NCI-H1105 (cell line): ENCODE results near the gene MSX2.

ENCODE experiments used
- DNase-seq: peaks from one replicate; lab custom pipeline; 2025; lab: John Stamatoyannopoulos, UW

Gene MSX2

GRCh38 chr5:174718880-174719610 lies 5.3 kb upstream of the MSX2 start:
- no peak for DNase-seq

DNA sequence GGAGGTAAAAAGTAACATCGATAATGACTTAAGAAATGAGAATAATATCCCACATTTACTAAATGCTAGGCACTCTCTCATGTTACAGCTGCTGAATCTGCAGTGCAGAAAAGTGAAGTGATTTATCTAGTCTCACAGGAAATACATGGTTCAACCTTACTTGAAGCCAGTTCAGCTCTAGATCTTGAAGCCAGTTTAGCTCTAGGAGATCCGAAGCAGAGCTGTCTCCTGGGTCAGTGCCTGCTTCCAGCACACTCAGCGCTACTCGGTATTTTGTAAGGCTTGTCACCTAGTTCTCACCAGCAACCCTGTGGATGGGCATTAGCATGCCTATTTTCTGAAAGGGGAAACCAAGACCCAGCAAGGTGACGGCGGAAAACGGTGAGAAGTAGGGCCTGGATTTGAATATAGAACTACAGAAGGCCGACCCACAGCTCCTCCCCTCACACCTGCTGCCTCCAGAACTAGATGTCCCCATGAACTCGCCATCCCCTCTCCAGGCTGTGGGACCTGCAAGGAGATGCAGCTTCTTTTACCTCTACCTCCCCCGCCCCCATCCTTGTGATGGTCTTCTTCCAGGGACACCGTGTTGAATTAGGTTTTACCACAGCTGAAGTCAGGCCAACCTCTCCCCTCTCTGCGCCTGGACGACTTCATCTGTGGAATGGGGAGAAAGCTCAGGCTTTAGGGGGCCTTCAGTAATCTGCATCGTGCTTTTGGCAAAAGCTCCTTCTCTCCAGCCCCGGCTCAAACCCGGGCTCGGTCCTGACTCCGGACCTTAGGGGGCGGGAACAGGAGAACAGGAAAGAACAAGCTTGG lies 4.4 kb upstream of the MSX2 start:
- DNase-seq, result no peak

GRCh38 chr5:174720612-174721529 lies 3.5 kb upstream of the MSX2 start:
- no peak for DNase-seq

GRCh38 chr5:174721530-174722432 lies 2.6 kb upstream of the MSX2 start:
- DNase-seq, result no peak

DNA sequence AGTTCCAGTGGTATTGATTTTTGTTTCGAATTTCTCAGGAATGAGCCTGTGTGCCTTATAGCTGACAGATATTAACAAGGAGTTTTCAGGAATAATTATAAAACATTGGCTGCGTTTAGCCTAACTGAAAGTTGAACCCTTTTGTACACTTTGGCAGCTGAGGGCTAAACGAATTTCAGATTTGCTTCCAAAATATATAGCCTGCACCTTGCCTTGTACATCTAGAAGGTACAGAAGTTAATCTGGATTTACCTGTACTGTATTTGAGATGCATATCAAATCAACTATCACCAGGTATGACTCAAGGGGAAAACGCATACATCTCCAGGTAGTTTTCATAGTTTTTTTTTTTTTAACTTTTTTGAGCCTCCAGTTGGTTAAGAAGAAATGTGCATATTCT lies 1.9 kb upstream of the MSX2 start:
- no peak for DNase-seq

- no peak for DNase-seq
Observed at GRCh38 chr5:174723315-174723978, 935 bp upstream of the MSX2 start.

- DNase-seq, result no peak
Observed at GRCh38 chr5:174723979-174724483, 351 bp upstream of the MSX2 start.

- no peak for DNase-seq
Observed at GRCh38 chr5:174725261-174725990, 1.0 kb downstream of the MSX2 start.

- no peak for DNase-seq
Observed at GRCh38 chr5:174725991-174726601, 1.7 kb downstream of the MSX2 start.

DNA sequence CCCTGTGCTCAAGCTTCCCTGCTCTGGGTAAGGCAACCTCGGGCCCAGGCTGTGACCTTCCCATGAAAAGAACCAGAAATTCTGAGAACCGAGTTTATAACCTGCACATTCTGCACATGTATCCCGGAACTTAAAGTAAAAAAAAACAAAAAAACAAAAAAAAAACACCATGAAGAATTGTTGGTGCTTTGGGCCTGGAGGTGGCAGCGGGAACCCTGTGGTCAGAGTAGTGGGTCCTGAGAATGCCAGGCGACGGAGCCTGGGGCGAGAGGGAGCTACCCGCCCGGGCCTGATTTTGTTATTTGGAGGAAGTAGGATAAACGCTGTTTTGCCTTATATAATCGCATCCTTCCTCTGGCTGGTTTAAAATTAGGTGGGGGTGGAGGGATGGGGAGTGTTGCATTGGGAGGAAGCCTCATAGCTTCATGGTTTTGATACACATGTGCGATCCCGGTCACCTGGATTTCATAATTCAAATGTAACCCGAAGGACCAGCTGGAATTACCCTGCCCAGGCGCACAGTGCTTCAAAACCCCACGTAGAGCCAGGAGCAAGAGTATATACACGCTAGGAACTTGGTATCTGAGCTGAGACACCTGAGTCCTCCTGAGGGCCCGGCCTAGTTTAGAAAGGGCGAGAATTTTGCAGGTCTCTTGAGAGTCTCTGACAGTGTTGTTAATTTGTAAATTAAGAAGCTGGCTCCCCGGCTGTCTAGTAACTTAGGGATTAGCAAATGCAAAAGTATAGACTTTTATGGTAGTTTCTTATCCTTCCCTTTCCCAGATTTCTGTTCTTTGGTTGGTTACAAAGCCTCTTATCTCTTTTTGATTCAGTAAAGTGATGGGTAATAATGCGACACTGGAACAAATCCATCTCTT lies 2.8 kb downstream of the MSX2 start:
- no peak for DNase-seq

DNA sequence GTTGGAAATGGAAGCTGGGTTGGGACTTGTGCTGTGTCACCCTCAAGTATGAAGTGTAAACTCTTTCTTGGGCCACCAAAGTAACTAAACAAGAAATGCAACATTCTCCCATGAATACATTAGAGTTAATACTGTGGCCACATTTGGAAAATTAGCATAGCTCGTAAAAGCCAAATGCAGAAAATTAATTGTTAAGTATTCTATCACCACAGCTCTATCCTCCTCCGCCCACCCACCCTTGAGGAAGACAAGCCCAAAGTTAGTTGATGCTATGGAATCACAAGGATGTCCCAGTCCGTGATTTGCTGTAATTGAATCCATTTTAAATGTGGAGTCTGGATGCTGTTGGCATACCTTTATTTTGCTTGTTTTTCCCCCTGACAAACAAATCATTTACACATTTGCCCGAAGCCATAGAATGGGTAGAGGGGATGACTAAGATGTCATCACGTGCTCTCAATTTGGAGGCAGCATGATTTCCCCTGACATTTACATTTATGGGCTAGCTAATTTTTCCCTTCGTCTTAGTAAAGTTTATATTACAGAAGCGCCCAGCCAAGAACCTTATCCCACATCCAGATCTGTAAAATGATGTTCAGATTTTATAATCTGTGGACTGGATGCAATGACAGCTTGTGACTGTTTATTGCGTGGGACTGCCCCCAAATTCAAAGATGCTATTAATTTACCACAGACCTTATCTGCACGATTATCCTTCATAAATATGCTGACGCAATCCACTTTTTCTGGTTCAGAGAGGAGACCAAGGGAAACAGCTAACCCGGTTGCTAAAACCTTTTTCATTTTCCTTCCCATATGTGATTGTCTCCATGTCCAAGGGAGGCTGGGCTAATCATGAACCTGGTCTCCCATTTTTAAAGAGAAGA lies 3.7 kb downstream of the MSX2 start:
- DNase-seq, result no peak

GRCh38 chr5:174729075-174729680 lies 4.8 kb downstream of the MSX2 start:
- no peak for DNase-seq

DNA sequence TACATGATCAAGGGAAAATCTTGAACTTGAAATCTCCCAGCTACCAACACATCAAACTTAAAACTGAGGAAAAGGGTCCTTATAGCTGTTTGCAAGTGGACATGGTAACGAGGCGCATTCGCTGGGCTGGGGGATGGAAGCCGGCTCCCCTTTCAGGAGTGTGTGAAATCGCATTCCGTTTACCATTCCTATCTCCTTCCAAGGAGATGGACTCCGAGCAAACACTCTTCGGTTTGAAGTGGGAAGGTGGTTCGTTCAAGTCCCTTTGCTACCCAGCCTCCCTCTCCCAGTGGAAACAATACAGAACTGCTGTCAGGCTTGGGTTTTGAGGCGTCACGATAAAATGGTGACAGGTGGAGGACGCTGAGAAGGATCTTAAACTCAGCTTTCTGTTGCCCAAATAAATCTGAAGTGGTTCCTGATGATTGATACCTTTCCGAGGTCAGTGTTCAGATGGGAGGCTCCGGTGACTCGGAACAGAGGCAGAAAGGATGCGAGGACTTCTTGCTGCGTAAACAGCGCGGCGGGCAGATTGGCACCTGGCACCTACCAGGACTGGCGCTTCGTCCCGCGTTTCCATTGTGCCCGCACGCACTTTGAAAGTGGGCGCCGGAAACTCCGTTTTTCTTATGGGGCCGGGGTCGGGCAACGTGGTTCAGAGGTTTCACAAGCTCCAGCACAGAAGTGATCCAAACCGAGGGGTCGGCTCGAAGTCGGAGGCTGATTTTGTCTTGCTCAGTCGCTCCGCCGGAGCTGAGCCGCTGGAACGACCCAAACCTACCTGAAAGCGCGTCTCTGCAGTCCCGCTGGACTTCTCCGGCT lies 7.0 kb downstream of the MSX2 start:
- DNase-seq, result no peak

- DNase-seq, result no peak
Observed at GRCh38 chr5:174732036-174733020, 7.9 kb downstream of the MSX2 start.
